ENCODE measurements around the gene OR6A2. TPM values are rescaled to one million over a fixed set of nuclear protein-coding genes. Genes with fewer than 3 reads are reported as not detected.

OR6A2 gene
- total RNA-seq, 3 donors from 2014 or later, result 0.28 to 0.69 (median 0.29) TPM

DNA sequence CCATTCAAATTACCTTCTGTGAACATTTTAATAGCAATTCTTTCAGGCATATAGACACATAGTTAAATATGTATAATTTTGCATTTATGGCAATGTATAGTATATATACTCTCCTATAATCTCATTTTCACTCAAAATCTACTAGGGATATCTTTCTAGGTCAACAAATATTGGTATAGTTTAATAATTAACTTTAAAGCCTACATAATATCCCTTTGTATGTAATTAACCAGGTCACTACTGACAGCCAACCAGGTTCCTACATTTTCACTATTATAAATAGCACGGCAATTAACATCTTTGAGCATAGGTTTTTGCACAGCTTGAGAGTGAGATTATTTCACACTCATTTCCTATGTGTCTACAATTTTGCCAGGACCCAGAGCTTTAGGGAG is 43.5 kb downstream of the OR6A2 start:
- no peak for ATAC-seq
- TF ChIP-seq, protein P1, sequence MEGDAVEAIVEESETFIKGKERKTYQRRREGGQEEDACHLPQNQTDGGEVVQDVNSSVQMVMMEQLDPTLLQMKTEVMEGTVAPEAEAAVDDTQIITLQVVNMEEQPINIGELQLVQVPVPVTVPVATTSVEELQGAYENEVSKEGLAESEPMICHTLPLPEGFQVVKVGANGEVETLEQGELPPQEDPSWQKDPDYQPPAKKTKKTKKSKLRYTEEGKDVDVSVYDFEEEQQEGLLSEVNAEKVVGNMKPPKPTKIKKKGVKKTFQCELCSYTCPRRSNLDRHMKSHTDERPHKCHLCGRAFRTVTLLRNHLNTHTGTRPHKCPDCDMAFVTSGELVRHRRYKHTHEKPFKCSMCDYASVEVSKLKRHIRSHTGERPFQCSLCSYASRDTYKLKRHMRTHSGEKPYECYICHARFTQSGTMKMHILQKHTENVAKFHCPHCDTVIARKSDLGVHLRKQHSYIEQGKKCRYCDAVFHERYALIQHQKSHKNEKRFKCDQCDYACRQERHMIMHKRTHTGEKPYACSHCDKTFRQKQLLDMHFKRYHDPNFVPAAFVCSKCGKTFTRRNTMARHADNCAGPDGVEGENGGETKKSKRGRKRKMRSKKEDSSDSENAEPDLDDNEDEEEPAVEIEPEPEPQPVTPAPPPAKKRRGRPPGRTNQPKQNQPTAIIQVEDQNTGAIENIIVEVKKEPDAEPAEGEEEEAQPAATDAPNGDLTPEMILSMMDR (IDR thresholded peaks at IDR 0.05), result no peak
- intact Hi-C loops (cut with DNase I, micrococcal nuclease), result no loop called here
- Histone ChIP-seq H3K9me3 (no peaks in the 10 kb centered on the region), H3K4me3 (no peak overlapping the region), H3K36me3 (ENCODE audit: low read depth) (no peaks in the 10 kb centered on the region), H3K4me1 (ENCODE audit: low read depth) (no peaks in the 10 kb centered on the region)
- no peak for DNase-seq

DNA sequence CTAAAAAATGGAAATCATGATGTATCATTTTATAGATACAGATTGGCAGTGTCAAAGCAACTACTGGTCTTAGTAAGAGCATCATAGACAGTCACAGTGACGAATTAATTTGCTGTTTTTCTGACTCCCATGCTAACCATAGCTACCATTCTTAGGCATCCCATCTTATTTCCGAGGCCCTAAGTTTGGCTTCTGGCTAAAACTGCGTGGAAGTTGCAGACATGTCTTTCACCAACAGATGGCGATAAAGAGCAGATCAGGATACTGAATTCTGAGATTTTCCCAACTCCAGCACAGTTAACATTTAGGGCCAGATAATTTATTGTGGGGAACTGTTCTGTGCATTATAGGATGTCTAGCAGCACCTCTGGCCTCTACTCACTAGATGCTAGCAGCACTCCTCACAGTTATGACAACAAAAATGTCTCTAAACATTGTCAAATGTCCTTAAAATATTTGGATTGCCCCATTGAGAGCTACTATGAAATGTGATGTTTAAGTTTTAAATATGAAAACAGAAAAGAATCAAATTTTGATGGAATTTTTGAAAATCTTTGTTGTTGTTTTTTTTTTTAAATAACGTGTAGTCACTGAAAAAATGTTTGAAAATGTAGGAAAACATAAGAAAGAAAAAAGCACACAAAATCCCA is 44.1 kb downstream of the OR6A2 start:
- intact Hi-C loops (cut with DNase I, micrococcal nuclease), result no loop called here
- TF ChIP-seq, protein P1 (IDR thresholded peaks at IDR 0.05), result peak; percentile 86
- H3K36me3 ChIP-seq (ENCODE audit: low read depth), result no peaks in the 10 kb centered on the region
- DNase-seq (peak in 1 of 3 donors; percentile 69), ATAC-seq (peak; percentile 73)
- H3K9me3 ChIP-seq, result no peaks in the 10 kb centered on the region
- H3K4me3 ChIP-seq, result no peak overlapping the region
- H3K4me1 ChIP-seq (ENCODE audit: low read depth), result no peaks in the 10 kb centered on the region

DNA sequence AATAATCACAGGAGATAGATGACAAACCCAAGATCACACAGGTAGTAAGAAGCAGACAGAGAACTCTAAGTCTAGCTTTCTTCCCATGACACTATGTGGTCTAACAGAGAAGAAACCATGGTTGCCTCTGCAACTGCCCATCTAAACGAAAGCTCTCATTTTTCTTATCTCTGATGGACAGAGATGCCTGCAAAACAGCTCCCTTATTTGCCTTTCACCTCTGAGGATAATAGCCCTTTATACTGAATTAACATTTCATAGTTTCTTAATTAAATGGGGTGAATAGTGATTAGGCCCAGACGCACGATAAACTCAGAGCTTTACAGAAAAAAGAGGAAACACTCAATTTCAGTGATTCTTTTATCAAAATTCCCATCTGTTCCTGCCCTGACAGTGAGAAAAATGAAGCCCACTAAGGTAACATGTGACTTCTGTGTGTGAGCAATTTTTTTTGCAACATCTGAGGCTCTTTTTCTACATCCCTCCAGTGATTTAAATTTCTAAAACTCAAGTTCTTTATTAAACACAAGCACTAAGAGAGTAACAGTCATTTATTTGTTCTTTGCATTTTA is 52.3 kb downstream of the OR6A2 start:
- DNase-seq, result no peak
- TF ChIP-seq, protein P1 (IDR thresholded peaks at IDR 0.05), result no peak
- H3K4me3 ChIP-seq, result no peak overlapping the region

DNA sequence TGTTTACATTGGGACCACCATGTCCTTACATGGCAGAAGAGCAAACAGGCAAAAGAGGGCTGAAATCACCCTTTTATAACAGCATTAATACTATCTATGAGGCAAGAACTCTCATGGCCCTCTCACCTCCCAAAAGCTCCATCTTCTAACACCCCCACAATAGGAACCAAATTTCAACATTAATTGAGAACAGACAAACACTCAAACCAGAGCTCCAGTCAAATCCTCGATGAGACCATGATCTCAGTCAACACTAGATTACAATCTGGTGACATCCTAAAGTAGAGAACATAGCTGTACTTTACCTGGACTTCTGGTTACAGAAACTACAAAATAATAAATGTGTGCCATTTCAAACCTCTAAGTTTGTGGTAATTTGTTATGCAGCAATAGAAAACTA is 52.9 kb downstream of the OR6A2 start:
- TF ChIP-seq, protein P1 (IDR thresholded peaks at IDR 0.05), result no peak
- Histone ChIP-seq H3K36me3 (ENCODE audit: low read depth) (no peaks in the 10 kb centered on the region), H3K9me3 (no peaks in the 10 kb centered on the region), H3K4me1 (ENCODE audit: low read depth) (no peaks in the 10 kb centered on the region), H3K4me3 (no peak overlapping the region)
- DNase-seq (no peak), ATAC-seq (no peak)
- intact Hi-C loops (cut with DNase I, micrococcal nuclease), result no loop called here

More for the DNA sequence above, 52.3 kb downstream of the OR6A2 start:
- Histone ChIP-seq H3K9me3 (no peaks in the 10 kb centered on the region), H3K36me3 (ENCODE audit: low read depth) (no peaks in the 10 kb centered on the region), H3K4me1 (ENCODE audit: low read depth) (no peaks in the 10 kb centered on the region)
- intact Hi-C loops (cut with DNase I, micrococcal nuclease), result no loop called here
- no peak for ATAC-seq

DNA sequence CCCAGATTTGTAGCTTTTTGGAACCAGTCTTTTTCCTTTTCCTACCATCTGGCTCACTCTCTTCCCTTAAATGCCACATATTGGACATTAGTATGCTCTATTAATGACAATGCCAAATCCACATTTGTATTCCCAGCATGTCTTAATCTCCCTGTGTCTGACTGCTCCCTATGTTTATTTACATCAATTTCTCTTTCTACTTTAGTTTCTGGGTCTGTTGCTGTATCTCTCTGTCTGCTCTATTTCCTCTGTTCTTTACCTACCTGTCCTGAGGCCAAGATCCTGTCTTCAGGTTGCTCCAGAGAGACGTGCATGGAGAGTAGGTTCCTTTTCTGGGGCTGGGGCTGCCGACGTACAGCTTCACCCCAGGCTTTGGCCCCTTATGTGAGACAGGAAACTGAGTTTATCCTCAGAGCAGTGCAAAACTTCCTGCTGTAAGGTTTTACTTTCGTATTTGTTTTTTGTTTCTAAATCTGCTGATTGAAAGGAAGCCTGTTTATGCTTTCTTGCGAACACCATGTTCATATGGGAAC is 53.3 kb downstream of the OR6A2 start:
- DNase-seq (peak; percentile 41 to 55 (median 46)), ATAC-seq (peak; percentile 88)
- TF ChIP-seq, protein P1 (IDR thresholded peaks at IDR 0.05), result no peak
- H3K9me3 ChIP-seq, result no peaks in the 10 kb centered on the region
- intact Hi-C loops (cut with DNase I, micrococcal nuclease), result no loop called here
- no peaks in the 10 kb centered on the region for H3K4me1 ChIP-seq (ENCODE audit: low read depth)
- H3K4me3 ChIP-seq, result no peak overlapping the region
- no peaks in the 10 kb centered on the region for H3K36me3 ChIP-seq (ENCODE audit: low read depth)

Data from mucosa of descending colon (tissue), 3 donors.